Testis (tissue), 2 donors: ENCODE results near the gene POLD4.

ENCODE experiments used
- POLR2A ChIP-seq: fragments of 450-650 bp; IDR thresholded peaks from one replicate; pipeline ENCODE4 v1.6.1; 2017; ENCODE audit warnings: antibody characterized with exemption, mild to moderate bottlenecking, moderate library complexity
- TF ChIP-seq, protein P1 (sequence below), 3 experiments: fragments of 450-650 bp in 2 of 3; fragments of 200-600 bp in 1 of 3; sonication (generic) in 1 of 3; IDR thresholded peaks; one replicate each; pipeline ENCODE4 v1.5.1; 2016 to 2019; ENCODE audit warnings: antibody characterized with exemption in 3 of 3, mild to moderate bottlenecking in 2 of 3, moderate library complexity in 1 of 3

- TF ChIP-seq, protein P1, sequence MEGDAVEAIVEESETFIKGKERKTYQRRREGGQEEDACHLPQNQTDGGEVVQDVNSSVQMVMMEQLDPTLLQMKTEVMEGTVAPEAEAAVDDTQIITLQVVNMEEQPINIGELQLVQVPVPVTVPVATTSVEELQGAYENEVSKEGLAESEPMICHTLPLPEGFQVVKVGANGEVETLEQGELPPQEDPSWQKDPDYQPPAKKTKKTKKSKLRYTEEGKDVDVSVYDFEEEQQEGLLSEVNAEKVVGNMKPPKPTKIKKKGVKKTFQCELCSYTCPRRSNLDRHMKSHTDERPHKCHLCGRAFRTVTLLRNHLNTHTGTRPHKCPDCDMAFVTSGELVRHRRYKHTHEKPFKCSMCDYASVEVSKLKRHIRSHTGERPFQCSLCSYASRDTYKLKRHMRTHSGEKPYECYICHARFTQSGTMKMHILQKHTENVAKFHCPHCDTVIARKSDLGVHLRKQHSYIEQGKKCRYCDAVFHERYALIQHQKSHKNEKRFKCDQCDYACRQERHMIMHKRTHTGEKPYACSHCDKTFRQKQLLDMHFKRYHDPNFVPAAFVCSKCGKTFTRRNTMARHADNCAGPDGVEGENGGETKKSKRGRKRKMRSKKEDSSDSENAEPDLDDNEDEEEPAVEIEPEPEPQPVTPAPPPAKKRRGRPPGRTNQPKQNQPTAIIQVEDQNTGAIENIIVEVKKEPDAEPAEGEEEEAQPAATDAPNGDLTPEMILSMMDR (IDR thresholded peaks at IDR 0.05), result no peak
- TF ChIP-seq POLR2A, result no peak
These were observed 26.0 kb upstream of the POLD4 start for GRCh38 chr11:67379061-67380058.
